Measurements from ENCODE around the gene CUBN.
"Not testable (repeated sequence)": the region's sequence is repeated elsewhere in the genome, so short reads cannot be mapped to it uniquely, and the experiment has no call there.

Gene CUBN

GRCh38 chr10:17141504-17142229, 12.1 kb upstream of the CUBN start:
- no peak for DNase-seq (ENCODE audit: low read depth)

GRCh38 chr10:17140386-17140761, 10.8 kb upstream of the CUBN start:
- no peak for DNase-seq (ENCODE audit: low read depth)

- DNase-seq (ENCODE audit: low read depth), result no peak
Measured at GRCh38 chr10:17138460-17139042, 8.9 kb upstream of the CUBN start.

GRCh38 chr10:17134737-17135260, 5.2 kb upstream of the CUBN start:
- DNase-seq (ENCODE audit: low read depth), result no peak

GRCh38 chr10:17134282-17134681, 4.7 kb upstream of the CUBN start:
- no peak for DNase-seq (ENCODE audit: low read depth)

- DNase-seq (ENCODE audit: low read depth), result no peak
Measured at GRCh38 chr10:17128261-17128660, 1.4 kb downstream of the CUBN start.

- no peak for DNase-seq (ENCODE audit: low read depth)
Measured at GRCh38 chr10:17126327-17126726, 3.3 kb downstream of the CUBN start.

GRCh38 chr10:17125206-17125893, 4.3 kb downstream of the CUBN start:
- no peak for DNase-seq (ENCODE audit: low read depth)

GRCh38 chr10:17123961-17124360, 5.7 kb downstream of the CUBN start:
- DNase-seq (ENCODE audit: low read depth), result no peak

GRCh38 chr10:17122726-17123661, 6.6 kb downstream of the CUBN start:
- no peak for DNase-seq (ENCODE audit: low read depth)

GRCh38 chr10:17122052-17122451, 7.6 kb downstream of the CUBN start:
- DNase-seq (ENCODE audit: low read depth), result no peak

GRCh38 chr10:17120694-17121093, 8.9 kb downstream of the CUBN start:
- no peak for DNase-seq (ENCODE audit: low read depth)

- DNase-seq (ENCODE audit: low read depth), result no peak
Measured at GRCh38 chr10:17119845-17120244, 9.8 kb downstream of the CUBN start.

- no peak for DNase-seq (ENCODE audit: low read depth)
Measured at GRCh38 chr10:17116193-17116592, 13.4 kb downstream of the CUBN start.

- DNase-seq (ENCODE audit: low read depth), result no peak
Measured at GRCh38 chr10:17115683-17116082, 13.9 kb downstream of the CUBN start.

GRCh38 chr10:17114878-17115444, 14.7 kb downstream of the CUBN start:
- not testable (repeated sequence) for DNase-seq (ENCODE audit: low read depth)

GRCh38 chr10:17113889-17114540, 15.6 kb downstream of the CUBN start:
- no peak for DNase-seq (ENCODE audit: low read depth)

- no peak for DNase-seq (ENCODE audit: low read depth)
Measured at GRCh38 chr10:17113346-17113745, 16.3 kb downstream of the CUBN start.

GRCh38 chr10:17112566-17112965, 17.0 kb downstream of the CUBN start:
- no peak for DNase-seq (ENCODE audit: low read depth)

- DNase-seq (ENCODE audit: low read depth), result no peak
Measured at GRCh38 chr10:17109475-17110207, 20.0 kb downstream of the CUBN start.

All from stimulated activated CD8-positive, alpha-beta memory T cell treated with anti-CD3 and anti-CD28 coated beads, Interleukin-15, amount 100 ng/mL, for 24 hours (primary cell).